HG03280 (cell line): Measurements from ENCODE around the gene DNM1.

ENCODE experiments used
- ATAC-seq: cut with Tn5 transposase; IDR thresholded peaks from one replicate; pipeline ENCODE4 v1.9.1; 2021; ENCODE audit warnings: mild to moderate bottlenecking, moderate library complexity; ENCODE audit not compliant: unreplicated experiment

DNM1 gene

GRCh38 chr9:128249908-128250838 is 47.0 kb downstream of the DNM1 start:
- ATAC-seq, result peak; percentile 93

- no peak for ATAC-seq
Measured at GRCh38 chr9:128250839-128251731, 47.9 kb downstream of the DNM1 start.

- no peak for ATAC-seq
Measured at GRCh38 chr9:128251732-128252100, 48.5 kb downstream of the DNM1 start.

GRCh38 chr9:128252317-128253139 is 49.3 kb downstream of the DNM1 start:
- ATAC-seq, result no peak

GRCh38 chr9:128253140-128253990 is 50.2 kb downstream of the DNM1 start:
- no peak for ATAC-seq

- no peak for ATAC-seq
Measured at GRCh38 chr9:128253991-128254346, 50.8 kb downstream of the DNM1 start.

GRCh38 chr9:128254362-128254761 is 51.2 kb downstream of the DNM1 start:
- no peak for ATAC-seq

- no peak for ATAC-seq
Measured at GRCh38 chr9:128254855-128255759, 51.9 kb downstream of the DNM1 start.

- no peak for ATAC-seq
Measured at GRCh38 chr9:128257086-128257825, 54.1 kb downstream of the DNM1 start.

- no peak for ATAC-seq
Measured at GRCh38 chr9:128257907-128258306, 54.7 kb downstream of the DNM1 start.

GRCh38 chr9:128258326-128258725 is 55.1 kb downstream of the DNM1 start:
- ATAC-seq, result no peak

GRCh38 chr9:128259156-128259555 is 56.0 kb downstream of the DNM1 start:
- ATAC-seq, result no peak

GRCh38 chr9:128260340-128260739 is 57.2 kb downstream of the DNM1 start:
- no peak for ATAC-seq

GRCh38 chr9:128262687-128263086 is 59.5 kb downstream of the DNM1 start:
- no peak for ATAC-seq

- no peak for ATAC-seq
Measured at GRCh38 chr9:128265348-128265847, 62.2 kb downstream of the DNM1 start.

GRCh38 chr9:128266868-128267590 is 63.9 kb downstream of the DNM1 start:
- ATAC-seq, result no peak

- ATAC-seq, result no peak
Measured at GRCh38 chr9:128271112-128271511, 67.9 kb downstream of the DNM1 start.
